ENCODE measurements around the gene EIF2S1.

The EIF2S1 gene

GRCh38 chr14:67392800-67393199, 32.7 kb downstream of the EIF2S1 start:
- TF ChIP-seq, protein P1, sequence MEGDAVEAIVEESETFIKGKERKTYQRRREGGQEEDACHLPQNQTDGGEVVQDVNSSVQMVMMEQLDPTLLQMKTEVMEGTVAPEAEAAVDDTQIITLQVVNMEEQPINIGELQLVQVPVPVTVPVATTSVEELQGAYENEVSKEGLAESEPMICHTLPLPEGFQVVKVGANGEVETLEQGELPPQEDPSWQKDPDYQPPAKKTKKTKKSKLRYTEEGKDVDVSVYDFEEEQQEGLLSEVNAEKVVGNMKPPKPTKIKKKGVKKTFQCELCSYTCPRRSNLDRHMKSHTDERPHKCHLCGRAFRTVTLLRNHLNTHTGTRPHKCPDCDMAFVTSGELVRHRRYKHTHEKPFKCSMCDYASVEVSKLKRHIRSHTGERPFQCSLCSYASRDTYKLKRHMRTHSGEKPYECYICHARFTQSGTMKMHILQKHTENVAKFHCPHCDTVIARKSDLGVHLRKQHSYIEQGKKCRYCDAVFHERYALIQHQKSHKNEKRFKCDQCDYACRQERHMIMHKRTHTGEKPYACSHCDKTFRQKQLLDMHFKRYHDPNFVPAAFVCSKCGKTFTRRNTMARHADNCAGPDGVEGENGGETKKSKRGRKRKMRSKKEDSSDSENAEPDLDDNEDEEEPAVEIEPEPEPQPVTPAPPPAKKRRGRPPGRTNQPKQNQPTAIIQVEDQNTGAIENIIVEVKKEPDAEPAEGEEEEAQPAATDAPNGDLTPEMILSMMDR (IDR thresholded peaks at IDR 0.05; ENCODE audit: control extremely low read depth, extremely low read depth, low read depth, missing control alignments), result no peak
- no peak for DNase-seq (ENCODE audit: extremely low spot score)
- CTCF ChIA-PET, result interaction anchor here (1.5 kb wide), 2 partner anchors 9 to 179 kb away, joined by 3 to 4 read pairs; no protein-coding TSS in a partner anchor
- POLR2A ChIA-PET, result no interaction called here

GRCh38 chr14:67393689-67394088, 33.6 kb downstream of the EIF2S1 start:
- POLR2A ChIA-PET, result no interaction called here
- CTCF ChIA-PET, result interaction anchor here (1.5 kb wide), 1 partner anchor 10 kb away, joined by 4 read pairs; no protein-coding TSS in a partner anchor
- TF ChIP-seq, protein P1 (IDR thresholded peaks at IDR 0.05; ENCODE audit: control extremely low read depth, extremely low read depth, low read depth, missing control alignments), result no peak
- DNase-seq (ENCODE audit: extremely low spot score), result no peak

DNA sequence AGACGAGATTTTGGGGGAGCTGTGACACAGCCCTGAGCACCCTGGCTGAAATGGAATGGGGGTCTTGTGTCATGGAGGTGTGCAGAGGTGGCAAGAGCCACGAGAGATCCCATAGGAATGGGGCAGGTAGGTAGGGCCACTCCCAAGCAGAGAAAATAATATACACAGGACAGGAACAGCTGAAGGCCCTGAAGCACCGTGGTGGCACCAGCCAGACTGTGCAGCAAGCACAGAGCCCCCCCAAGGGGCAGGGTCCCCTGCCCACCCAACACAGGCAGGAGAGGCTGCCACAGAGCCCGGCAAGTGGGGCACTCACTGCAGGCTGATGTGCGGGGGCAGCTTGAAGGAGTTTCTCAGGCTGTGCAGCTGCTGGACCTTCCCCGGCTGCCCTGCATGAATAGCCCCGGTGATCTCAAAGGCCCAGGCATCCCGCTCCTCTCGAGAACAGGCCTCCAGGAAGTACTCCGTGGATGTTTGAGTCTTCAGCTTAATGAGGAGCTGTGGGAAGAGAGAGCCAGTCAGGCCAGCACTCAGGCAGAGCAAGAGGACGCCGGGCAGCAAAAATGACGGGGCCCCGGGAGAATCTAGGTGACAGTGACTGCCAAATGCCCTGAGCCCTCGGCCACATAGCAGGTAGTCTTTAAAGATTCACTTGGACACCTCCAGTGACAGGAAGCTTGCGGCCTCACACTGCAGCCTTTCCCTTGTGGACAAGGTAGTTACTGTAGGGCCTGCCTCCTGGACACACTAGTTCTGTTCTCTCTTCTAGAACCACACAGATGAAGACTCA, 35.2 kb downstream of the EIF2S1 start:
- DNase-seq (ENCODE audit: extremely low spot score), result no peak
- TF ChIP-seq, protein P1 (IDR thresholded peaks at IDR 0.05; ENCODE audit: control extremely low read depth, extremely low read depth, low read depth, missing control alignments), result no peak
- POLR2A ChIA-PET, result no interaction called here
- CTCF ChIA-PET, result interaction anchor here (0.8 to 2.0 kb wide), 2 partner anchors 11 to 35 kb away, joined by 4 to 6 read pairs; partner anchors contain the start of gene EIF2S1

DNA sequence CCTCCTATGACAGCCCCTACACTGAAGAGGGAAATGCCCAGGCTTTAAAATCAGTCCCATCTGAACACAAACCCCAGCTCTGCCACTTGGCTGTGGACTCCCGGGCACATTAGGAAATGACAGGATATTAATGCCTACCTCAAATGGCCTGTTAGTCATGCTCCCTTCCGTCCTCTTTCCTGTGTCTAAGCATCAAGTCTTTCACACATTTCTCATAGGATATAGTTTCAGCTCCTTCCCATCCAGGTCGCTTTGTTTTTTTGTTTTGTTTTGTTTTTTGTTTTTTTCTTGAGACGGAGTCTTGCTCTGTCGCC, 35.7 kb downstream of the EIF2S1 start:
- DNase-seq (ENCODE audit: extremely low spot score), result no peak
- POLR2A ChIA-PET, result no interaction called here
- CTCF ChIA-PET, result interaction anchor here (0.8 to 2.0 kb wide), 2 partner anchors 11 to 35 kb away, joined by 4 to 6 read pairs; partner anchors contain the start of gene EIF2S1

GRCh38 chr14:67396381-67396970, 36.3 kb downstream of the EIF2S1 start:
- POLR2A ChIA-PET, result no interaction called here
- DNase-seq (ENCODE audit: extremely low spot score), result no peak
- TF ChIP-seq, protein P1 (IDR thresholded peaks at IDR 0.05; ENCODE audit: control extremely low read depth, extremely low read depth, low read depth, missing control alignments), result no peak
- CTCF ChIA-PET, result interaction anchor here (2.0 kb wide), 1 partner anchor 10 kb away, joined by 6 read pairs; no protein-coding TSS in a partner anchor

More for the DNA sequence above, 35.7 kb downstream of the EIF2S1 start:
- TF ChIP-seq, protein P1 (IDR thresholded peaks at IDR 0.05; ENCODE audit: control extremely low read depth, extremely low read depth, low read depth, missing control alignments), result no peak

DNA sequence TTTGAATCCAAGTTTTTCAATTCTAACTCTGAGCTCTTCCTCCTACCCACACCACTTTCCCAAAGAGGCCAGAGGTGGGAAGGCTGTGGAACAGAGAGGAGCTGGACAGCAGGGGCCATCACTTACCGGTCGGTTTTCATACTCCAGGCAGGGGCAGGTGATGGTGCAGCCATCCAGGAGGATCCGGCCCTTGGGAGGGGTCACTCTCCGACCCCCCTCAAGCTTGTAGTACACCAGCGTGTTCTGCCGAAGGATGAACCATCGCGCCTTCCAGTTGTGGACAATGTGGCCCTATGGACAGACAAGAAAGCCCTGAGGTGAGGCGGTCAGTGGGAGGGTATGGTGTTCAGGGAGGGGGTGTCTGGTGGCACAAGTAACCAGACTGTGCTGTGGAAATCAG, 37.4 kb downstream of the EIF2S1 start:
- CTCF ChIA-PET, result no interaction called here
- TF ChIP-seq, protein P1 (IDR thresholded peaks at IDR 0.05; ENCODE audit: control extremely low read depth, extremely low read depth, low read depth, missing control alignments), result no peak
- no peak for DNase-seq (ENCODE audit: extremely low spot score)
- POLR2A ChIA-PET, result no interaction called here
